SU-DHL-6 (cell line): ENCODE data around the gene FSIP1.

Experiments used
- H2AFZ ChIP-seq: fragments of 200-600 bp; sonication (generic); 2 replicates; pipeline ENCODE4 v1.6.1; 2014; ENCODE audit warnings: low read depth, mild to moderate bottlenecking, moderate library complexity, mixed read lengths, antibody characterized with exemption, low read length; ENCODE audit not compliant: severe bottlenecking
- H3F3A ChIP-seq: fragments of 200-600 bp; shearing (Covaris generic); 2 replicates; pipeline ENCODE4 v1.6.0; 2016; ENCODE audit warnings: antibody characterized with exemption, mild to moderate bottlenecking; ENCODE audit not compliant: insufficient read depth
- H3K27ac ChIP-seq: fragments of 200-600 bp; sonication (generic); 2 replicates; pipeline ENCODE4 v1.5.1; 2016; ENCODE audit warnings: low read depth, mild to moderate bottlenecking, low read length, moderate library complexity, mixed read lengths
- H3K27me3 ChIP-seq: fragments of 200-600 bp; sonication (generic), shearing (Covaris generic); 2 replicates; pipeline ENCODE4 v1.6.0; 2014; ENCODE audit warnings: mild to moderate bottlenecking, low read length
- H3K36me3 ChIP-seq: fragments of 200-600 bp; sonication (generic); 2 replicates; pipeline ENCODE4 v1.6.1; 2014; ENCODE audit warnings: mild to moderate bottlenecking, low read length, mixed read lengths
- H3K4me2 ChIP-seq: fragments of 300-600, 200-600 bp; shearing (Covaris generic), sonication (generic); 2 replicates; pipeline ENCODE4 v1.6.0; 2014; ENCODE audit warnings: low read length, low read depth, mild to moderate bottlenecking; ENCODE audit not compliant: poor library complexity, severe bottlenecking
- H3K4me3 ChIP-seq: fragments of 200-600 bp; sonication (generic); 2 replicates; pipeline ENCODE4 v1.5.1; 2014; ENCODE audit warnings: antibody characterized with exemption, low read length, mild to moderate bottlenecking, mixed read lengths; ENCODE audit not compliant: insufficient read depth, poor library complexity, severe bottlenecking
- H3K79me2 ChIP-seq: fragments of 200-600 bp; sonication (generic); 2 replicates; pipeline ENCODE4 v1.6.1; 2014; ENCODE audit warnings: mild to moderate bottlenecking, low read length, moderate library complexity; ENCODE audit not compliant: insufficient read depth
- H3K9ac ChIP-seq: fragments of 200-600 bp; sonication (generic); 2 replicates; pipeline ENCODE4 v1.7.0; 2014; ENCODE audit warnings: mild to moderate bottlenecking, low read length
- H3K9me2 ChIP-seq: fragments of 200-600 bp; sonication (generic); replicated peaks from 2 replicates; pipeline ENCODE4 v1.6.1; 2014; ENCODE audit warnings: low read length; ENCODE audit not compliant: insufficient read depth
- H3K9me3 ChIP-seq: fragments of 200-600 bp; sonication (generic); 2 replicates; pipeline ENCODE4 v1.6.1; 2014; ENCODE audit warnings: low read length, mixed read lengths; ENCODE audit not compliant: insufficient read depth
- H4K20me1 ChIP-seq: fragments of 200-600 bp; sonication (generic); 2 replicates; pipeline ENCODE4 v1.6.1; 2014; ENCODE audit warnings: low read depth, mild to moderate bottlenecking, antibody characterized with exemption, low read length, moderate library complexity, mixed read lengths
- EZH2phosphoT487 ChIP-seq: fragments of 200-600 bp; sonication (generic), shearing (Covaris generic); conservative IDR thresholded peaks from 2 replicates; pipeline ENCODE4 v1.6.1; 2018; ENCODE audit warnings: mild to moderate bottlenecking, antibody characterized with exemption, low read length, moderate library complexity, mixed read lengths
- TF ChIP-seq, protein P1 (sequence below): fragments of 200-600 bp; sonication (generic); IDR thresholded peaks from one replicate; pipeline ENCODE4 v1.5.1; 2017; ENCODE audit warnings: antibody characterized with exemption, mild to moderate bottlenecking, low read length, moderate library complexity; ENCODE audit not compliant: insufficient read depth, poor library complexity, severe bottlenecking

Gene FSIP1

DNA sequence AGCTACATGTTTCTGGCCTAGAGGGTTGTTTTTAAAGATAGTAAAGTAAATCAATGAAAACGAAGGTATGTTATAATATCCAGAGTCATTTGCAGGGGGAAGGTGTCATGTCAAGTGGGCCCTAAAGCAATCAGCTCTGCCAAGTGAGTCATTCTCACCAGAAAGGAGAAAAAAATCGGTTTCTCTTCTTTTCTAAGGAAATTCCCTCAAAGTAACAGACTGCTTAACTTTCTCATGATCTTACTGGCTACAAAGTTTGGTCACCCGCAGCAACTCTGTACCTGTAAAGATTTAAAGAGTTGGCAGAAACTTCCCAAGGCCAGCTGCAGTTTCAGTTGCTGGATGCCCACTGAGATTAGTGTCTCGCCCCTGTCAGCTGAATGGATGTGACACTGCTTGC is 5.5 kb upstream of the FSIP1 start:
- Histone ChIP-seq H3K9me2 (no peaks in the 10 kb centered on the region), H3K4me2 (no peak overlapping the region), H3K36me3 (no peaks in the 10 kb centered on the region), H4K20me1 (no peaks in the 10 kb centered on the region), H3K9ac (no peak overlapping the region), H2AFZ (no peak overlapping the region), H3K9me3 (no peaks in the 10 kb centered on the region), H3K4me3 (no peak overlapping the region), H3K27me3 (no peaks in the 10 kb centered on the region), H3K79me2 (no peaks in the 10 kb centered on the region), H3F3A (peaks cover 4% of the 10 kb centered on the region; the same call in 1 of the 2 replicates), H3K27ac (no peak overlapping the region)
- no peak for TF ChIP-seq EZH2phosphoT487
- TF ChIP-seq, protein P1, sequence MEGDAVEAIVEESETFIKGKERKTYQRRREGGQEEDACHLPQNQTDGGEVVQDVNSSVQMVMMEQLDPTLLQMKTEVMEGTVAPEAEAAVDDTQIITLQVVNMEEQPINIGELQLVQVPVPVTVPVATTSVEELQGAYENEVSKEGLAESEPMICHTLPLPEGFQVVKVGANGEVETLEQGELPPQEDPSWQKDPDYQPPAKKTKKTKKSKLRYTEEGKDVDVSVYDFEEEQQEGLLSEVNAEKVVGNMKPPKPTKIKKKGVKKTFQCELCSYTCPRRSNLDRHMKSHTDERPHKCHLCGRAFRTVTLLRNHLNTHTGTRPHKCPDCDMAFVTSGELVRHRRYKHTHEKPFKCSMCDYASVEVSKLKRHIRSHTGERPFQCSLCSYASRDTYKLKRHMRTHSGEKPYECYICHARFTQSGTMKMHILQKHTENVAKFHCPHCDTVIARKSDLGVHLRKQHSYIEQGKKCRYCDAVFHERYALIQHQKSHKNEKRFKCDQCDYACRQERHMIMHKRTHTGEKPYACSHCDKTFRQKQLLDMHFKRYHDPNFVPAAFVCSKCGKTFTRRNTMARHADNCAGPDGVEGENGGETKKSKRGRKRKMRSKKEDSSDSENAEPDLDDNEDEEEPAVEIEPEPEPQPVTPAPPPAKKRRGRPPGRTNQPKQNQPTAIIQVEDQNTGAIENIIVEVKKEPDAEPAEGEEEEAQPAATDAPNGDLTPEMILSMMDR: no peak

DNA sequence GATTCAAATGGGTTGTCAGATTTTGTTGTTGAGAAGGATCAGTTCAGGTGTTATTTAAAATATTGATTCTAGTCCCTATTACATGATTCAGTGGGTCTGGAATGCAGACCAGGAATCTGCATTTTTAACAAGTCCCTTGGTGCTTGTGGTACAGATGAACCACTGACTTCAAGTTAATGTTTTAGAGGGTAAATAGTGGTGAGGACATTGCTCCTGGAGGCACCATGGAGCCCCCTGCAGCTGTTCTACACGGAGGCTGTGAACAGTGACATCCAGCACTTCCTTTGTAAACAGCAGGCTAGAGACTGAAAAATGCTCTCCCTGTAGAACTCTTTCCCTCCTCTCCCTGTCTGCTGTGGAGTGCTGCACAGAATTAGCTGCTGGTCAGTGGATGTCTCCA is 4.8 kb upstream of the FSIP1 start:
- Histone ChIP-seq H3K9me2 (no peaks in the 10 kb centered on the region), H3K9me3 (no peaks in the 10 kb centered on the region), H4K20me1 (no peaks in the 10 kb centered on the region), H2AFZ (no peak overlapping the region), H3K9ac (no peak overlapping the region), H3K4me2 (no peak overlapping the region), H3K4me3 (no peak overlapping the region), H3K27ac (no peak overlapping the region), H3F3A (peaks cover 4% of the 10 kb centered on the region; the same call in 1 of the 2 replicates), H3K36me3 (no peaks in the 10 kb centered on the region), H3K79me2 (no peaks in the 10 kb centered on the region), H3K27me3 (no peaks in the 10 kb centered on the region)
- TF ChIP-seq, protein P1: no peak
- no peak for TF ChIP-seq EZH2phosphoT487

DNA sequence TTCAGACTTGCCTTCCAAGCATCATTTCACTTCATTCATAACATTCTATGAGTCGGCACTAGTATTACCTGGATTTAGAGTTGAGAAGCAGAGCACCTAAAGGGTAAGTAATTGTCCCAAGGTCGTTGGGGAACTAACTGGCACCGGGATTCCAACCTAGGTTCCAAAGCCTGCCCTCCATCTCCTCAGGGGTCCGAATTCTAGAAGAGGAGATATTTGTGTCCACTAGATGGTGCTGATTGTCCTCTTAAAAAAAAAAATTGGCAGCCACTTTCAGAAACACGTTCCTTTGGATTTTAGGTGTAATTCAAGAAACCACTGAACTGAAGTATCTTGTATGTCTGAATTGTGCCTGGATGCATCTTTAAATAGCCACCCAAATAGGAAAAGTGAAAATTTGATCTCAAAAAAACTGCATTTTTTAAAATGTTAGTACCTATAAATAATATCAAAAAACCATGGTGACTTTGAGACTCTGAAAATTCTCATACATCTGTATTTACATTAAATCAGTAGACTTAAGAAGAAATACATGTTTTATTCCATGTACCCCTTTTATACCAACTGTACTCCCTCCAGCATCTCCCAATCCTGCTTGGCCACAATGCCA is 3.9 kb upstream of the FSIP1 start:
- no peak overlapping the region for H3K4me3 ChIP-seq

More for the DNA sequence above, 3.9 kb upstream of the FSIP1 start:
- TF ChIP-seq EZH2phosphoT487: no peak
- TF ChIP-seq, protein P1: peak; percentile 53
- H3K27ac ChIP-seq: no peak overlapping the region
- no peaks in the 10 kb centered on the region for H3K27me3 ChIP-seq
- no peaks in the 10 kb centered on the region for H3K79me2 ChIP-seq
- H3K4me2 ChIP-seq: no peak overlapping the region
- H3K9ac ChIP-seq: no peak overlapping the region
- H2AFZ ChIP-seq: no peak overlapping the region
- H3F3A ChIP-seq: peaks cover 4% of the 10 kb centered on the region; the same call in 1 of the 2 replicates
- no peaks in the 10 kb centered on the region for H3K9me3 ChIP-seq
- H4K20me1 ChIP-seq: no peaks in the 10 kb centered on the region
- no peaks in the 10 kb centered on the region for H3K9me2 ChIP-seq
- no peaks in the 10 kb centered on the region for H3K36me3 ChIP-seq
